Transverse colon (tissue), 4 donors: ENCODE data around the gene MRNIP.

ENCODE experiments used
- CTCF ChIP-seq, 5 experiments: fragments of 200-600 bp in 3 of 5; fragments of 450-650 bp in 2 of 5; sonication (generic) in 3 of 5; IDR thresholded peaks; 1 replicate in 2 of 5; 2 replicates in 3 of 5; pipeline ENCODE4 v1.5.1; 2016 to 2017; ENCODE audit warnings: antibody characterized with exemption in 5 of 5, inconsistent platforms in 3 of 5, mild to moderate bottlenecking in 2 of 5, moderate library complexity in 1 of 5
- POLR2A ChIP-seq: fragments of 450-650 bp; IDR thresholded peaks from one replicate; pipeline ENCODE4 v1.6.1; 2016; ENCODE audit warnings: antibody characterized with exemption, mild to moderate bottlenecking, moderate library complexity
- POLR2AphosphoS5 ChIP-seq, 3 donors: sonication (generic); formaldehyde crosslinking; IDR thresholded peaks; one replicate each; pipeline ENCODE4 v1.6.1; 2016; ENCODE audit warnings: antibody characterized with exemption in 3 of 3

GRCh38 chr5:179880848-179881590 lies 22.4 kb upstream of the MRNIP start:
- TF ChIP-seq CTCF (IDR thresholded peaks at IDR 0.05) (no peak), POLR2A (no peak), POLR2AphosphoS5 (IDR thresholded peaks at IDR 0.05) (no peak)
